OCI-LY3 (cell line): ENCODE measurements around the gene ROR1.

Experiments used
- H2AFZ ChIP-seq: fragments of 200-600, 300-600 bp; shearing (Covaris generic); 2 replicates; pipeline ENCODE4 v1.6.0; 2014; ENCODE audit warnings: antibody characterized with exemption, low read depth, low read length
- H3K27ac ChIP-seq: fragments of 200-600, 300-600 bp; sonication (generic); 2 replicates; pipeline ENCODE4 v1.5.1; 2014; ENCODE audit warnings: mild to moderate bottlenecking, low read length, moderate library complexity, mixed read lengths
- H3K27me3 ChIP-seq: fragments of 200-600, 300-600 bp; sonication (generic); 2 replicates; pipeline ENCODE4 v1.6.1; 2014; ENCODE audit warnings: low read depth, low read length, mixed read lengths
- H3K36me3 ChIP-seq: fragments of 200-600, 300-600 bp; sonication (generic); replicated peaks from 2 replicates; pipeline ENCODE3; 2014; ENCODE audit warnings: low read depth, low read length, mixed read lengths
- H3K4me1 ChIP-seq: fragments of 300-600, 200-600 bp; sonication (generic); 2 replicates; pipeline ENCODE4 v1.6.1; 2014; ENCODE audit warnings: low read length, mixed read lengths
- H3K4me2 ChIP-seq: fragments of 200-600, 300-600 bp; sonication (generic); 2 replicates; pipeline ENCODE4 v1.6.1; 2014; ENCODE audit warnings: low read length, mixed read lengths
- H3K4me3 ChIP-seq: fragments of 300-600, 200-600 bp; sonication (generic); 2 replicates; pipeline ENCODE4 v1.5.1; 2014; ENCODE audit warnings: antibody characterized with exemption, mild to moderate bottlenecking, low read length, moderate library complexity
- H3K79me2 ChIP-seq: fragments of 300-600, 200-600 bp; shearing (Covaris generic); 2 replicates; pipeline ENCODE4 v1.6.1; 2014; ENCODE audit warnings: mild to moderate bottlenecking, low read length, mixed read lengths
- H3K9ac ChIP-seq: fragments of 300-600, 200-600 bp; shearing (Covaris generic); 2 replicates; pipeline ENCODE4 v1.6.0; 2014; ENCODE audit warnings: mild to moderate bottlenecking, low read length, moderate library complexity
- H3K9me3 ChIP-seq: fragments of 200-600, 300-600 bp; shearing (Covaris generic); 2 replicates; pipeline ENCODE4 v1.6.1; 2014; ENCODE audit warnings: low read length, mixed read lengths; ENCODE audit not compliant: insufficient read depth
- H4K20me1 ChIP-seq: fragments of 200-600, 300-600 bp; sonication (generic); 2 replicates; pipeline ENCODE4 v1.6.1; 2016; ENCODE audit warnings: low read length, mixed read lengths; ENCODE audit not compliant: insufficient read depth
- CTCF ChIP-seq: fragments of 200-600, 300-600 bp; sonication (generic); IDR thresholded peaks from 2 replicates; pipeline ENCODE4 v1.5.1; 2014; ENCODE audit warnings: antibody characterized with exemption, low read length, low read depth
- EZH2phosphoT487 ChIP-seq: fragments of 200-600 bp; shearing (Covaris generic); IDR thresholded peaks from 2 replicates; pipeline ENCODE4 v1.6.1; 2018; ENCODE audit warnings: antibody characterized with exemption, mixed run types, low read depth

Gene ROR1

GRCh38 chr1:64186138-64186897, 412.5 kb downstream of the ROR1 start:
- no peak overlapping the region for H2AFZ ChIP-seq
- H3K9me3 ChIP-seq: no peaks in the 10 kb centered on the region
- no peaks in the 10 kb centered on the region for H3K27me3 ChIP-seq
- no peaks in the 10 kb centered on the region for H3K36me3 ChIP-seq
- peaks cover 6% of the 10 kb centered on the region for H3K4me1 ChIP-seq
- TF ChIP-seq CTCF (no peak), EZH2phosphoT487 (no peak)
- no peaks in the 10 kb centered on the region for H3K79me2 ChIP-seq
- H3K4me3 ChIP-seq: no peak overlapping the region
- no peak overlapping the region for H3K27ac ChIP-seq
- no peak overlapping the region for H3K4me2 ChIP-seq
- no peaks in the 10 kb centered on the region for H4K20me1 ChIP-seq
- H3K9ac ChIP-seq: no peak overlapping the region

GRCh38 chr1:64186898-64187280, 413.1 kb downstream of the ROR1 start:
- Histone ChIP-seq H3K9ac (no peak overlapping the region), H2AFZ (no peak overlapping the region), H3K4me2 (no peak overlapping the region), H3K4me1 (peaks cover 6% of the 10 kb centered on the region), H3K27ac (no peak overlapping the region), H4K20me1 (no peaks in the 10 kb centered on the region), H3K27me3 (no peaks in the 10 kb centered on the region), H3K4me3 (no peak overlapping the region), H3K79me2 (no peaks in the 10 kb centered on the region), H3K9me3 (no peaks in the 10 kb centered on the region), H3K36me3 (no peaks in the 10 kb centered on the region)
- no peak for TF ChIP-seq EZH2phosphoT487
- TF ChIP-seq CTCF: no peak

GRCh38 chr1:64187646-64188045, 413.8 kb downstream of the ROR1 start:
- no peak overlapping the region for H3K4me2 ChIP-seq
- H2AFZ ChIP-seq: no peak overlapping the region
- peaks cover 6% of the 10 kb centered on the region for H3K4me1 ChIP-seq
- no peaks in the 10 kb centered on the region for H3K9me3 ChIP-seq
- H3K4me3 ChIP-seq: no peak overlapping the region
- H3K27ac ChIP-seq: no peak overlapping the region
- no peak overlapping the region for H3K9ac ChIP-seq
- no peaks in the 10 kb centered on the region for H3K27me3 ChIP-seq
- no peaks in the 10 kb centered on the region for H3K79me2 ChIP-seq
- H4K20me1 ChIP-seq: no peaks in the 10 kb centered on the region
- TF ChIP-seq CTCF: no peak
- TF ChIP-seq EZH2phosphoT487: no peak
- H3K36me3 ChIP-seq: no peaks in the 10 kb centered on the region

GRCh38 chr1:64192290-64192689, 418.5 kb downstream of the ROR1 start:
- Histone ChIP-seq H3K9ac (no peak overlapping the region), H3K4me1 (peaks cover 8% of the 10 kb centered on the region; the same call in 1 of the 2 replicates), H4K20me1 (no peaks in the 10 kb centered on the region), H3K4me3 (no peak overlapping the region), H3K27me3 (no peaks in the 10 kb centered on the region), H3K9me3 (no peaks in the 10 kb centered on the region), H3K79me2 (no peaks in the 10 kb centered on the region), H3K4me2 (no peak overlapping the region), H2AFZ (no peak overlapping the region), H3K36me3 (no peaks in the 10 kb centered on the region), H3K27ac (no peak overlapping the region)
- TF ChIP-seq CTCF: no peak
